Measurements from ENCODE around the gene LYSMD4. TPM values are rescaled to one million over a fixed set of nuclear protein-coding genes. Genes with fewer than 3 reads are reported as not detected.

The LYSMD4 gene
- total and polyA plus RNA-seq, 2 of the 8 experiments (the other 6 are each of a cell fraction or from before 2014, with no cell fraction given): 7.5 to 17.5 TPM

DNA sequence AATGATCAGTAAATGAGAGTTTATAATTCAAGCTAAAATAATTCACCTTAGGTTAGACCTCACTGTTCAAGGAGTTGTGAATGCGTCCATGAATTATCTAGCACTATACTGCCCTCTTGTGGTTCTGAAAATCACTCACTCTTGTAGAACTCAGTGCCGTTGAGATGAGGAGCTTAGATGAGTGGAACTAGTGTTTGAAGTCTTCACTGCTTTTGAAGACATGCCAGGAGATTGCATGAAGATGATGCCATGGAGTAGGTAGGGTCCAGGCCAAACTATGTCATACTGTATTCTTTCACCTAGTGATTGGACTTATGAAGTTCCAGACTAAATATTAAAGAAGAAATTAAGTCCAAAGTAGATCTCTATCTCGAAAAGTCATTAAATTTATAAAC is 28.8 kb downstream of the LYSMD4 start:
- H3K14ac ChIP-seq (ENCODE audit: insufficient read length): no peak overlapping the region
- H2AK5ac ChIP-seq (ENCODE audit: low read depth, low read length): no peak overlapping the region
- no peak overlapping the region for H3K56ac ChIP-seq (replicated peaks; ENCODE audit: insufficient read length, low read depth, low read length)
- H2BK15ac ChIP-seq (ENCODE audit: low read length): no peak overlapping the region
- CTCF ChIA-PET (ENCODE audit: partially characterized antibody): interaction anchor here (0.6 to 5.7 kb wide), 72 partner anchors 9 to 604 kb away, joined by 3 to 53 read pairs (median 5); no protein-coding TSS in a partner anchor
- H3K36me3 ChIP-seq (ENCODE audit: control insufficient read depth in 2 of 4, insufficient read depth in 4 of 4, low read length in 3 of 4): peaks cover 0 to 6% (median 0%) of the 10 kb centered on the region in 4 experiments; a peak in 2 of 8 replicates
- no peak overlapping the region for H3K23ac ChIP-seq (ENCODE audit: insufficient read length)
- WGBS, 2 experiments (ENCODE audit: extremely low coverage in 1 of 2, insufficient coverage in 1 of 2, insufficient read length in 1 of 2, insufficient replicate concordance in 2 of 2, low coverage in 1 of 2, low lambda C conversion rate in 2 of 2, missing lambda C conversion rate in 1 of 2): 46% methylated on average over 3 of the region's 3 CpGs; no CpG with 5 or more reads in 1 of the 2 experiments
- no peak overlapping the region for H3K4ac ChIP-seq (replicated peaks; ENCODE audit: insufficient read length, low read depth, low read length)
- H3K23me2 ChIP-seq (ENCODE audit: low read depth, low read length): no peaks in the 10 kb centered on the region
- no peak overlapping the region for H2BK20ac ChIP-seq (ENCODE audit: low read length)
- no peaks in the 10 kb centered on the region; the same call in 1 of the 2 replicates for H3K79me1 ChIP-seq (ENCODE audit: low read depth, low read length)
- FAIRE-seq (peak; percentile 48), DNase-seq (ENCODE audit: low read depth in 1 of 2, low spot score in 2 of 2) (no peak)
- no peak overlapping the region for H3K4me2 ChIP-seq (ENCODE audit: insufficient read depth in 1 of 2, low read depth in 2 of 2, low read length in 2 of 2)
- H3K9me3 ChIP-seq (ENCODE audit: insufficient read depth in 2 of 2, low read depth in 1 of 2, low read length in 1 of 2): no peaks in the 10 kb centered on the region
- no peaks in the 10 kb centered on the region for H3K79me2 ChIP-seq (ENCODE audit: control insufficient read depth in 1 of 2, insufficient read depth in 2 of 2, low read length in 2 of 2)
- TF ChIP-seq MAFK (IDR thresholded peaks at IDR 0.05; ENCODE audit: low read depth, low read length) (no peak), BCL11A (IDR thresholded peaks at IDR 0.05; ENCODE audit: low read depth in 2 of 2, low read length in 2 of 2) (no peak), SUZ12 (IDR thresholded peaks at IDR 0.05; ENCODE audit: low read length) (no peak), JUND (IDR thresholded peaks at IDR 0.05; ENCODE audit: low read length) (no peak), RAD21 (IDR thresholded peaks at IDR 0.05 in 1 of 2, conservative IDR thresholded peaks at IDR 0.05 in 1 of 2; ENCODE audit: low read depth in 2 of 2, low read length in 2 of 2) (peak; percentile 86 to 87), TBP (IDR thresholded peaks at IDR 0.05; ENCODE audit: low read depth, low read length) (no peak), YY1 (IDR thresholded peaks at IDR 0.05; ENCODE audit: low read depth, low read length) (no peak), CREB1 (IDR thresholded peaks at IDR 0.05) (no peak)
- TF ChIP-seq, protein P1, sequence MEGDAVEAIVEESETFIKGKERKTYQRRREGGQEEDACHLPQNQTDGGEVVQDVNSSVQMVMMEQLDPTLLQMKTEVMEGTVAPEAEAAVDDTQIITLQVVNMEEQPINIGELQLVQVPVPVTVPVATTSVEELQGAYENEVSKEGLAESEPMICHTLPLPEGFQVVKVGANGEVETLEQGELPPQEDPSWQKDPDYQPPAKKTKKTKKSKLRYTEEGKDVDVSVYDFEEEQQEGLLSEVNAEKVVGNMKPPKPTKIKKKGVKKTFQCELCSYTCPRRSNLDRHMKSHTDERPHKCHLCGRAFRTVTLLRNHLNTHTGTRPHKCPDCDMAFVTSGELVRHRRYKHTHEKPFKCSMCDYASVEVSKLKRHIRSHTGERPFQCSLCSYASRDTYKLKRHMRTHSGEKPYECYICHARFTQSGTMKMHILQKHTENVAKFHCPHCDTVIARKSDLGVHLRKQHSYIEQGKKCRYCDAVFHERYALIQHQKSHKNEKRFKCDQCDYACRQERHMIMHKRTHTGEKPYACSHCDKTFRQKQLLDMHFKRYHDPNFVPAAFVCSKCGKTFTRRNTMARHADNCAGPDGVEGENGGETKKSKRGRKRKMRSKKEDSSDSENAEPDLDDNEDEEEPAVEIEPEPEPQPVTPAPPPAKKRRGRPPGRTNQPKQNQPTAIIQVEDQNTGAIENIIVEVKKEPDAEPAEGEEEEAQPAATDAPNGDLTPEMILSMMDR (IDR thresholded peaks at IDR 0.05; ENCODE audit: control extremely low read depth in 1 of 3, insufficient read depth in 1 of 3, low read depth in 1 of 3, low read length in 3 of 3): peak in 2 of 3 experiments; percentile 69 to 77; a peak in 3 of 4 replicates
- H3K4me1 ChIP-seq (replicated peaks in 1 of 4; ENCODE audit: control insufficient read depth in 3 of 4, insufficient read depth in 4 of 4, low read length in 3 of 4): no peaks in the 10 kb centered on the region; a peak in 1 of 7 replicates
- H2BK5ac ChIP-seq (ENCODE audit: low read depth, low read length): no peak overlapping the region
- H4K8ac ChIP-seq (ENCODE audit: extremely low read depth, insufficient read depth, low read length): no peak overlapping the region
- no peak overlapping the region for H4K91ac ChIP-seq (replicated peaks; ENCODE audit: insufficient read length, low read length)
- H3K9ac ChIP-seq (replicated peaks in 1 of 4; ENCODE audit: extremely low read depth in 1 of 4, low read depth in 3 of 4, low read length in 3 of 4): no peak overlapping the region
- no peak overlapping the region for H3K18ac ChIP-seq (ENCODE audit: extremely low read depth, low read length)
- no peaks in the 10 kb centered on the region for H4K20me1 ChIP-seq (replicated peaks in 1 of 2; ENCODE audit: control insufficient read depth in 1 of 2, insufficient read depth in 2 of 2, low read length in 2 of 2)
- no peak overlapping the region for H3K27ac ChIP-seq (ENCODE audit: low read depth, low read length)
- H2AFZ ChIP-seq (ENCODE audit: low read length): no peak overlapping the region
- H3K27me3 ChIP-seq (replicated peaks in 1 of 4; ENCODE audit: control insufficient read depth in 3 of 4, extremely low read depth in 1 of 4, insufficient read depth in 3 of 4, low read length in 3 of 4): no peaks in the 10 kb centered on the region
- POLR2A ChIA-PET (ENCODE audit: partially characterized antibody): interaction anchor here (0.9 to 1.2 kb wide), 4 partner anchors 13 to 138 kb away, joined by 3 to 4 read pairs (median 3); no protein-coding TSS in a partner anchor
- H4K5ac ChIP-seq (ENCODE audit: insufficient read length, low read depth, low read length): no peak overlapping the region
- H2BK12ac ChIP-seq (ENCODE audit: low read depth, low read length): no peak overlapping the region
- H2BK120ac ChIP-seq (replicated peaks; ENCODE audit: low read depth, low read length): no peak overlapping the region
- no peak overlapping the region for H3K4me3 ChIP-seq (ENCODE audit: extremely low read depth in 1 of 4, insufficient read depth in 2 of 4, low read depth in 3 of 4, low read length in 4 of 4)

All from H1 (cell line).